ENCODE measurements around the gene KLK14. TPM values are rescaled to one million over a fixed set of nuclear protein-coding genes. Genes with fewer than 3 reads are reported as not detected.

KLK14 gene
- total RNA-seq, 1 donor from 2014 or later: not detected

DNA sequence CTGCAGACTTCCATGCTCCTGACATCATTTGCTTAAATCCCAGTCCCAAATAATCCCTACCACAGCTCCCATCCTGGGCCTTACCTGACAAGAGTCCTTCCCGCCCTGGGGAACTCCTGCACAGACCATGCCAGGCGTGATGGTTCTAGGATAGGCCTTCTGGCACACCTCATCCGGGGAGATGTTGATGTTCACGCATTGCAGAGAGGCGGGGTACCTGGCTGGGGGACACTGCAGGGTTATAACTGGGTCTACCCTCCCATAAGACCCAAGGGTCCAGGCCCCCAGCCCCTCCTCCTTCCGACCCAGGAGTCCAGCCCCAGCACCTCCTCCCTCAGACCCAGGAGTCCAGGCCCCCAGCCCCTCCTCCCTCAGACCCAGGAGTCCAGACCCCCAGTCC is 4.0 kb downstream of the KLK14 start:
- H3K27ac ChIP-seq: no peak overlapping the region
- H3K27me3 ChIP-seq: no peaks in the 10 kb centered on the region
- TF ChIP-seq, protein P1, sequence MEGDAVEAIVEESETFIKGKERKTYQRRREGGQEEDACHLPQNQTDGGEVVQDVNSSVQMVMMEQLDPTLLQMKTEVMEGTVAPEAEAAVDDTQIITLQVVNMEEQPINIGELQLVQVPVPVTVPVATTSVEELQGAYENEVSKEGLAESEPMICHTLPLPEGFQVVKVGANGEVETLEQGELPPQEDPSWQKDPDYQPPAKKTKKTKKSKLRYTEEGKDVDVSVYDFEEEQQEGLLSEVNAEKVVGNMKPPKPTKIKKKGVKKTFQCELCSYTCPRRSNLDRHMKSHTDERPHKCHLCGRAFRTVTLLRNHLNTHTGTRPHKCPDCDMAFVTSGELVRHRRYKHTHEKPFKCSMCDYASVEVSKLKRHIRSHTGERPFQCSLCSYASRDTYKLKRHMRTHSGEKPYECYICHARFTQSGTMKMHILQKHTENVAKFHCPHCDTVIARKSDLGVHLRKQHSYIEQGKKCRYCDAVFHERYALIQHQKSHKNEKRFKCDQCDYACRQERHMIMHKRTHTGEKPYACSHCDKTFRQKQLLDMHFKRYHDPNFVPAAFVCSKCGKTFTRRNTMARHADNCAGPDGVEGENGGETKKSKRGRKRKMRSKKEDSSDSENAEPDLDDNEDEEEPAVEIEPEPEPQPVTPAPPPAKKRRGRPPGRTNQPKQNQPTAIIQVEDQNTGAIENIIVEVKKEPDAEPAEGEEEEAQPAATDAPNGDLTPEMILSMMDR (IDR thresholded peaks at IDR 0.05): no peak
- TF ChIP-seq POLR2A (IDR thresholded peaks at IDR 0.05) (no peak), POLR2AphosphoS5 (IDR thresholded peaks at IDR 0.05; ENCODE audit: insufficient read depth in 1 of 2, low read depth in 1 of 2) (no peak)
- DNase-seq (ENCODE audit: extremely low spot score in 2 of 2): no peak
- H3K4me3 ChIP-seq: no peak overlapping the region
- no peaks in the 10 kb centered on the region for H3K4me1 ChIP-seq
- no peaks in the 10 kb centered on the region for H3K9me3 ChIP-seq
- intact Hi-C loops (cut with DNase I): no loop called here
- no peaks in the 10 kb centered on the region for H3K36me3 ChIP-seq

DNA sequence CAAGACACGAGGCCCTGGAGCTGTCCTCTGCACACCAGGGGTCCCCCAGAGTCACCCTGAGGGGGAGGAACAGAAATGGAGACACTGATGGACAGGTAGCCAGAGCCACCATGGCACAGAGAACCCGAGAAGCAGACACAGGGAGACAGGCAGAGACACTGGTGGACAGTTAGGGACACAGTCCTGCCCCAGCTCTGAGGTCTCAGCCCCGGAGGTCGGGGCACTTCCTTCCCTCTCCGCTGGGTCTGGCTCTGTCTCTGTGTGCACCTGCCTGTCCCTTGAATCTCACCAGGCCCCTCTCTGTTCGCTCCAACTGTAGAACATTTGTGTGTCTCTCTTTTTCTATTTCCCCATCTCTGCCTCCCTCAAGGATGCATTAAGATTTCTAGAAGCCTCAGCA is 4.6 kb downstream of the KLK14 start:
- intact Hi-C loops (cut with DNase I): no loop called here

DNA sequence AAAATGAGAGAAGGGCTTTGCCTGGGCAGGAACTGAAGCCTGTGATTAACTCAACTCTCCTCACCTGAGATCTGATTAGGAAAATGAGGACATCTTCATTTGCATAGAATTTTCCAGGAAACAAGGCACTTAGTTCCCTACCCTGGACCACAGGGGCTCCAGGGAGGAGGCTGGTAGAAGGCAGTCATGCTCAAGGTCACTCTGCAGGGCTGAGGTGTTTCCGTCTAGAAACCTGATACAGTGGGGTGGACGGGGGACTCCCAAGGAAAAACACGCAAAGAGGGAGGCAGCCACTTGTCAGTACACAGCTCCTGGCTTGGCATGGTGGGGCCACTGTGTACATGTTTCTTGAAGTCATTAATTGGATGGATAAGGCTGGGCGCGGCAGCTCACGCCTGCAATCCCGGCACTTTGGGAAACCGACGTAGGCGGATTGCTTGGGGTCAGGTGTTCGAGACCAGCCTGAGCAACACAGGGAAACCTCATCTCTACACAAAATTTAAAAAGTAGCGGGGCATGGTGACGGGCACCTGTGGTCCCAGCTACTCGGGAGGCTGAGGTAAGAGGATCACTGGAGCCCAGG is 6.0 kb downstream of the KLK14 start:
- intact Hi-C loops (cut with DNase I): no loop called here
- Histone ChIP-seq H3K27me3 (no peaks in the 10 kb centered on the region), H3K27ac (no peak overlapping the region), H3K36me3 (no peaks in the 10 kb centered on the region), H3K9me3 (no peaks in the 10 kb centered on the region), H3K4me3 (no peak overlapping the region), H3K4me1 (no peaks in the 10 kb centered on the region)
- TF ChIP-seq POLR2AphosphoS5 (IDR thresholded peaks at IDR 0.05; ENCODE audit: insufficient read depth in 1 of 2, low read depth in 1 of 2) (no peak), POLR2A (IDR thresholded peaks at IDR 0.05) (no peak)
- TF ChIP-seq, protein P1 (IDR thresholded peaks at IDR 0.05): no peak
- no peak for DNase-seq (ENCODE audit: extremely low spot score in 2 of 2)

More for the DNA sequence above, 4.6 kb downstream of the KLK14 start:
- H3K27ac ChIP-seq: no peak overlapping the region
- H3K9me3 ChIP-seq: no peaks in the 10 kb centered on the region
- no peak overlapping the region for H3K4me3 ChIP-seq
- H3K4me1 ChIP-seq: no peaks in the 10 kb centered on the region
- no peaks in the 10 kb centered on the region for H3K36me3 ChIP-seq
- no peak for DNase-seq (ENCODE audit: extremely low spot score in 2 of 2)
- no peaks in the 10 kb centered on the region for H3K27me3 ChIP-seq
- TF ChIP-seq POLR2AphosphoS5 (IDR thresholded peaks at IDR 0.05; ENCODE audit: insufficient read depth in 1 of 2, low read depth in 1 of 2): no peak
- TF ChIP-seq, protein P1 (IDR thresholded peaks at IDR 0.05): no peak
- no peak for TF ChIP-seq POLR2A (IDR thresholded peaks at IDR 0.05)

DNA sequence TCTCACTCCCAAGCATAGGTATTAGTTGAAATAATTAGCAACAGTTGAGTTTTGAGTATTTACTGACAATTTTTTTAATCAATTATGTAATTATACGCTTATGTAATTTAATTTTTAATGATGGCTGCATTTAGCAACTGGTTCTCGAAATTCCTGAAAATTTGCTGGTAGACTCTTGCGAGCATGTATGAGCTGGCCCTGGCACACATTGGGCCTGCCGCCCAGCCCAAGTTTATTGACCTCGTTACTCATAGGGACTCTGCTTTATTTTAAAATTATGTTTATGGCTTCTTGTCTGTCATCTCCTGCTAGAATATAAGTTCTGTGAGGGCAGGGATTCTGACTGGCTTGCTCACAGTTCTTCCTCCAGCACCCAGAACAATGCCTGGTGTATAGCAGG is 6.7 kb downstream of the KLK14 start:
- H3K4me1 ChIP-seq: no peaks in the 10 kb centered on the region
- no peak overlapping the region for H3K4me3 ChIP-seq
- DNase-seq (ENCODE audit: extremely low spot score in 2 of 2): no peak
- no peak overlapping the region for H3K27ac ChIP-seq
- TF ChIP-seq, protein P1 (IDR thresholded peaks at IDR 0.05): no peak
- peak in 1 of 2 donors; percentile 58 for TF ChIP-seq POLR2AphosphoS5 (IDR thresholded peaks at IDR 0.05; ENCODE audit: insufficient read depth in 1 of 2, low read depth in 1 of 2)
- TF ChIP-seq POLR2A (IDR thresholded peaks at IDR 0.05): no peak
- H3K9me3 ChIP-seq: no peaks in the 10 kb centered on the region
- intact Hi-C loops (cut with DNase I): no loop called here
- no peaks in the 10 kb centered on the region for H3K27me3 ChIP-seq
- H3K36me3 ChIP-seq: no peaks in the 10 kb centered on the region

DNA sequence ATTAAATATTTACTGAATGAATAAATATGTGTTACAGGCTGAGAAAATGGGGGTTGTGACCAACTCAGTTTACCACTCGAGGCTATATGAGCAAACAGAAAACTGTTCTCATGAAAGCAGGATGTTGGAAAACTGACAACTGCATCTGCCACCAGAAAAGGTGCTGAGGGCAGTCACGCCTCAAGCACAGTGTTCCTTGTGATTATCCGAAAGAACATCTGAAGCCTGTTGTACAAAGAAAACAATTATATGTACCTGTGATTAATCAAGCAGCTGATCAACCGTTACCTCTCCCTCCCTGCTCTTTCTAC is 11.6 kb downstream of the KLK14 start:
- DNase-seq (ENCODE audit: extremely low spot score in 2 of 2): no peak
- intact Hi-C loops (cut with DNase I): no loop called here
- no peaks in the 10 kb centered on the region for H3K36me3 ChIP-seq
- TF ChIP-seq POLR2A (IDR thresholded peaks at IDR 0.05): no peak
- TF ChIP-seq POLR2AphosphoS5 (IDR thresholded peaks at IDR 0.05; ENCODE audit: insufficient read depth in 1 of 2, low read depth in 1 of 2): peak in 1 of 2 donors; percentile 71
- H3K4me1 ChIP-seq: peaks cover 10% of the 10 kb centered on the region
- H3K27ac ChIP-seq: no peak overlapping the region
- H3K27me3 ChIP-seq: no peaks in the 10 kb centered on the region
- no peaks in the 10 kb centered on the region for H3K9me3 ChIP-seq
- H3K4me3 ChIP-seq: no peak overlapping the region
